OCI-LY3 (cell line): ENCODE measurements around the gene LIFR.

ENCODE experiments used
- H2AFZ ChIP-seq: fragments of 200-600, 300-600 bp; shearing (Covaris generic); 2 replicates; pipeline ENCODE4 v1.6.0; 2014; ENCODE audit warnings: antibody characterized with exemption, low read depth, low read length
- H3K27ac ChIP-seq: fragments of 200-600, 300-600 bp; sonication (generic); 2 replicates; pipeline ENCODE4 v1.5.1; 2014; ENCODE audit warnings: mild to moderate bottlenecking, low read length, moderate library complexity, mixed read lengths
- H3K27me3 ChIP-seq: fragments of 200-600, 300-600 bp; sonication (generic); 2 replicates; pipeline ENCODE4 v1.6.1; 2014; ENCODE audit warnings: low read depth, low read length, mixed read lengths
- H3K36me3 ChIP-seq: fragments of 200-600, 300-600 bp; sonication (generic); replicated peaks from 2 replicates; pipeline ENCODE3; 2014; ENCODE audit warnings: low read depth, low read length, mixed read lengths
- H3K4me1 ChIP-seq: fragments of 300-600, 200-600 bp; sonication (generic); 2 replicates; pipeline ENCODE4 v1.6.1; 2014; ENCODE audit warnings: low read length, mixed read lengths
- H3K4me2 ChIP-seq: fragments of 200-600, 300-600 bp; sonication (generic); 2 replicates; pipeline ENCODE4 v1.6.1; 2014; ENCODE audit warnings: low read length, mixed read lengths
- H3K4me3 ChIP-seq: fragments of 300-600, 200-600 bp; sonication (generic); 2 replicates; pipeline ENCODE4 v1.5.1; 2014; ENCODE audit warnings: antibody characterized with exemption, mild to moderate bottlenecking, low read length, moderate library complexity
- H3K79me2 ChIP-seq: fragments of 300-600, 200-600 bp; shearing (Covaris generic); 2 replicates; pipeline ENCODE4 v1.6.1; 2014; ENCODE audit warnings: mild to moderate bottlenecking, low read length, mixed read lengths
- H3K9ac ChIP-seq: fragments of 300-600, 200-600 bp; shearing (Covaris generic); 2 replicates; pipeline ENCODE4 v1.6.0; 2014; ENCODE audit warnings: mild to moderate bottlenecking, low read length, moderate library complexity
- H3K9me3 ChIP-seq: fragments of 200-600, 300-600 bp; shearing (Covaris generic); 2 replicates; pipeline ENCODE4 v1.6.1; 2014; ENCODE audit warnings: low read length, mixed read lengths; ENCODE audit not compliant: insufficient read depth
- H4K20me1 ChIP-seq: fragments of 200-600, 300-600 bp; sonication (generic); 2 replicates; pipeline ENCODE4 v1.6.1; 2016; ENCODE audit warnings: low read length, mixed read lengths; ENCODE audit not compliant: insufficient read depth
- CTCF ChIP-seq: fragments of 200-600, 300-600 bp; sonication (generic); IDR thresholded peaks from 2 replicates; pipeline ENCODE4 v1.5.1; 2014; ENCODE audit warnings: antibody characterized with exemption, low read length, low read depth
- EZH2phosphoT487 ChIP-seq: fragments of 200-600 bp; shearing (Covaris generic); IDR thresholded peaks from 2 replicates; pipeline ENCODE4 v1.6.1; 2018; ENCODE audit warnings: antibody characterized with exemption, mixed run types, low read depth

Gene LIFR

GRCh38 chr5:38589629-38590028, 33.2 kb upstream of the LIFR start:
- H3K27ac ChIP-seq = no peak overlapping the region
- 0 out of 2 replicates have a peak, but pooled peaks cover 3% of the 10 kb centered on the region for H3K27me3 ChIP-seq
- no peak for TF ChIP-seq EZH2phosphoT487
- H3K9me3 ChIP-seq = no peaks in the 10 kb centered on the region
- H3K4me2 ChIP-seq = no peak overlapping the region
- no peaks in the 10 kb centered on the region for H3K36me3 ChIP-seq
- no peak overlapping the region for H3K4me3 ChIP-seq
- H2AFZ ChIP-seq = no peak overlapping the region
- H4K20me1 ChIP-seq = no peaks in the 10 kb centered on the region
- H3K4me1 ChIP-seq = no peaks in the 10 kb centered on the region
- no peaks in the 10 kb centered on the region for H3K79me2 ChIP-seq
- H3K9ac ChIP-seq = no peak overlapping the region

- no peaks in the 10 kb centered on the region for H3K4me1 ChIP-seq
- no peak overlapping the region for H3K4me3 ChIP-seq
- H2AFZ ChIP-seq = no peak overlapping the region
- H3K9me3 ChIP-seq = no peaks in the 10 kb centered on the region
- H3K27me3 ChIP-seq = 0 out of 2 replicates have a peak, but pooled peaks cover 3% of the 10 kb centered on the region
- no peaks in the 10 kb centered on the region for H4K20me1 ChIP-seq
- no peak overlapping the region; the same call in 1 of the 2 replicates for H3K4me2 ChIP-seq
- no peak overlapping the region for H3K9ac ChIP-seq
- H3K79me2 ChIP-seq = no peaks in the 10 kb centered on the region
- H3K27ac ChIP-seq = no peak overlapping the region
- no peak for TF ChIP-seq CTCF
- no peak for TF ChIP-seq EZH2phosphoT487
- no peaks in the 10 kb centered on the region for H3K36me3 ChIP-seq
Observed at GRCh38 chr5:38585816-38586215, 29.4 kb upstream of the LIFR start.

GRCh38 chr5:38583500-38583899, 27.1 kb upstream of the LIFR start:
- Histone ChIP-seq H3K4me2 (no peak overlapping the region), H4K20me1 (no peaks in the 10 kb centered on the region), H3K9ac (no peak overlapping the region), H3K79me2 (no peaks in the 10 kb centered on the region), H2AFZ (no peak overlapping the region), H3K27me3 (no peaks in the 10 kb centered on the region), H3K9me3 (no peaks in the 10 kb centered on the region), H3K36me3 (no peaks in the 10 kb centered on the region), H3K4me3 (no peak overlapping the region), H3K4me1 (no peaks in the 10 kb centered on the region), H3K27ac (no peak overlapping the region)
- TF ChIP-seq EZH2phosphoT487 = no peak
- no peak for TF ChIP-seq CTCF

GRCh38 chr5:38582975-38583319, 26.5 kb upstream of the LIFR start:
- Histone ChIP-seq H3K4me3 (no peak overlapping the region), H2AFZ (no peak overlapping the region), H3K36me3 (no peaks in the 10 kb centered on the region), H3K4me1 (no peaks in the 10 kb centered on the region), H3K79me2 (no peaks in the 10 kb centered on the region), H3K27me3 (no peaks in the 10 kb centered on the region), H3K4me2 (no peak overlapping the region), H3K27ac (no peak overlapping the region), H4K20me1 (no peaks in the 10 kb centered on the region), H3K9ac (no peak overlapping the region), H3K9me3 (no peaks in the 10 kb centered on the region)
- TF ChIP-seq CTCF = no peak
- TF ChIP-seq EZH2phosphoT487 = no peak
